ENCODE results near the gene SVIL.
A peak's percentile ranks its signal among the peaks of the same experiment; 100 is the strongest.

SVIL gene

GRCh38 chr10:29649561-29650551, 15.1 kb upstream of the SVIL start:
- no peak for DNase-seq (ENCODE audit: low read depth)
- in situ Hi-C loops (cut with HindIII; ENCODE audit: low sequenced_read_pairs) = no loop called here
- TF ChIP-seq CTCF (IDR thresholded peaks at IDR 0.05; ENCODE audit: low read depth, low read length, missing control alignments) = no peak
- no peak overlapping the region for H3K4me3 ChIP-seq (ENCODE audit: low read depth, low read length)

GRCh38 chr10:29648983-29649268, 14.2 kb upstream of the SVIL start:
- in situ Hi-C loops (cut with HindIII; ENCODE audit: low sequenced_read_pairs) = no loop called here
- DNase-seq (ENCODE audit: low read depth) = no peak
- no peak for TF ChIP-seq CTCF (IDR thresholded peaks at IDR 0.05; ENCODE audit: low read depth, low read length, missing control alignments)
- H3K4me3 ChIP-seq (ENCODE audit: low read depth, low read length) = no peak overlapping the region

- no peak overlapping the region for H3K4me3 ChIP-seq (ENCODE audit: low read depth, low read length)
- no peak for DNase-seq (ENCODE audit: low read depth)
- in situ Hi-C loops (cut with HindIII; ENCODE audit: low sequenced_read_pairs) = no loop called here
- TF ChIP-seq CTCF (IDR thresholded peaks at IDR 0.05; ENCODE audit: low read depth, low read length, missing control alignments) = no peak
These were observed 13.6 kb upstream of the SVIL start for GRCh38 chr10:29648114-29648982.

GRCh38 chr10:29647478-29647877, 12.7 kb upstream of the SVIL start:
- TF ChIP-seq CTCF (IDR thresholded peaks at IDR 0.05; ENCODE audit: low read depth, low read length, missing control alignments) = no peak
- no peak overlapping the region for H3K4me3 ChIP-seq (ENCODE audit: low read depth, low read length)
- no peak for DNase-seq (ENCODE audit: low read depth)
- in situ Hi-C loops (cut with HindIII; ENCODE audit: low sequenced_read_pairs) = no loop called here

- H3K4me3 ChIP-seq (ENCODE audit: low read depth, low read length) = no peak overlapping the region
- DNase-seq (ENCODE audit: low read depth) = no peak
- in situ Hi-C loops (cut with HindIII; ENCODE audit: low sequenced_read_pairs) = no loop called here
- no peak for TF ChIP-seq CTCF (IDR thresholded peaks at IDR 0.05; ENCODE audit: low read depth, low read length, missing control alignments)
These were observed 12.2 kb upstream of the SVIL start for GRCh38 chr10:29646960-29647461.

- no peak overlapping the region for H3K4me3 ChIP-seq (ENCODE audit: low read depth, low read length)
- DNase-seq (ENCODE audit: low read depth) = peak; percentile 66
- in situ Hi-C loops (cut with HindIII; ENCODE audit: low sequenced_read_pairs) = no loop called here
- TF ChIP-seq CTCF (IDR thresholded peaks at IDR 0.05; ENCODE audit: low read depth, low read length, missing control alignments) = no peak
These were observed 11.6 kb upstream of the SVIL start for GRCh38 chr10:29646238-29646902.
